Tibial nerve (tissue), 4 donors: Measurements from ENCODE around the gene SLC29A3. TPM values are rescaled to one million over a fixed set of nuclear protein-coding genes. Genes with fewer than 3 reads are reported as not detected.

ENCODE experiments used
- DNase-seq, 2 donors: peaks; one replicate each; pipeline ENCODE4 v3.0.0-alpha.2; 2019; ENCODE audit warnings: low spot score in 2 of 2
- H3K27ac ChIP-seq, 4 donors: fragments of 200-600 bp; sonication (generic) in 3 of 4; one replicate each; pipeline ENCODE4 v1.5.1; 2017 to 2019; ENCODE audit warnings: mild to moderate bottlenecking in 1 of 4
- H3K27me3 ChIP-seq, 2 donors: fragments of 200-600 bp; sonication (generic) in 1 of 2; one replicate each; pipeline versions ENCODE4 v1.5.1 to v1.6.0; 2017 to 2019
- H3K36me3 ChIP-seq, 3 donors: fragments of 200-600 bp; sonication (generic); one replicate each; pipeline ENCODE4 v1.5.1; 2018 to 2019
- H3K4me1 ChIP-seq, 4 donors: fragments of 200-600 bp; sonication (generic) in 3 of 4; one replicate each; pipeline ENCODE4 v1.5.1; 2017 to 2019
- H3K4me3 ChIP-seq, 4 donors: fragments of 200-600 bp; sonication (generic) in 3 of 4; one replicate each; pipeline ENCODE4 v1.5.1; 2017 to 2019; ENCODE audit warnings: mild to moderate bottlenecking in 1 of 4, moderate library complexity in 1 of 4
- H3K9me3 ChIP-seq, 4 donors: fragments of 200-600 bp; sonication (generic) in 3 of 4; one replicate each; pipeline ENCODE4 v1.5.1; 2017 to 2019
- CTCF ChIP-seq, 5 experiments: fragments of 200-600 bp in 3 of 5; fragments of 450-650 bp in 2 of 5; sonication (generic) in 3 of 5; IDR thresholded peaks; one replicate each; pipeline ENCODE4 v1.5.1; 2016 to 2019; ENCODE audit warnings: antibody characterized with exemption in 5 of 5, mild to moderate bottlenecking in 3 of 5, moderate library complexity in 2 of 5
- EP300 ChIP-seq, 2 donors: sonication (generic); formaldehyde crosslinking; IDR thresholded peaks; one replicate each; pipeline ENCODE4 v1.6.1; 2017; ENCODE audit warnings: antibody characterized with exemption in 2 of 2, mild to moderate bottlenecking in 1 of 2
- POLR2A ChIP-seq, 2 donors: fragments of 450-650 bp; IDR thresholded peaks; one replicate each; pipeline ENCODE4 v1.6.1; 2017; ENCODE audit warnings: antibody characterized with exemption in 2 of 2, mild to moderate bottlenecking in 2 of 2, moderate library complexity in 2 of 2
- WGBS, 2 donors: methylation state at CpG; one replicate each; pipeline ENCODE4 v1.1.5; 2018; 5-methylcytosine and 5-hydroxymethylcytosine counted together
- total RNA-seq, 4 donors: library from RNA; depleted of rRNA; stranded (reverse); fragments of >200 nt; gene quantifications; one replicate each; pipeline ENCODE4 v1.1.0, GENCODE V29; 2016

SLC29A3 gene
- total RNA-seq, 4 donors from 2014 or later = 6.5 to 10.1 (median 7.4) TPM

DNA sequence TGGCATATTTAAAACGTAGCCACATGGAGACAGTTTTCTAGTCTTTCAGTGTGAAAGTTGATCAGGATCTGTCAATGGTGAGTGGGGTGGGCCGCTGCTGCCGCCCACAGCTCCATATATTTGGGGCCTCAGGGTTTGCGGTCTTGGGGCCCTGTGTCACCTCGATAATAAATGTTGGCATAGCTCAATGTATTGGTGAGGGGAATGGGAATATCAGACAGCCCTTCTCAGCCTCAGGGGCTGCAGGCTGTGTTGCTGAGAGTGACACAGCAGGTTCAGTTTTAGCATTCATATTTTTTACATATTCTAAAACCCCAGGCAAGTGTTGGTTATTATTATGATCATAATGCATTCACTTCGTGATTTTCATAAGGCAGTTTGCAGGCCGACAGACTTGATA is 82.9 kb downstream of the SLC29A3 start:
- no peaks in the 10 kb centered on the region for H3K36me3 ChIP-seq
- 89 to 95% methylated on average over 7 of the region's 7 CpGs for WGBS, 2 donors
- H3K27me3 ChIP-seq = peaks cover 0 to 29% of the 10 kb centered on the region in 2 donors
- peaks cover 0 to 21% (median 13%) of the 10 kb centered on the region in 4 donors for H3K4me1 ChIP-seq
- no peak overlapping the region for H3K4me3 ChIP-seq
- DNase-seq = no peak
- no peak for TF ChIP-seq POLR2A (IDR thresholded peaks at IDR 0.05)
- TF ChIP-seq CTCF (IDR thresholded peaks at IDR 0.05) = no peak
- no peak for TF ChIP-seq EP300 (IDR thresholded peaks at IDR 0.05)
- no peaks in the 10 kb centered on the region for H3K9me3 ChIP-seq
- H3K27ac ChIP-seq = no peak overlapping the region

GRCh38 chr10:71404503-71405295 is 85.6 kb downstream of the SLC29A3 start:
- 50 to 62% methylated on average over 13 of the region's 13 CpGs for WGBS, 2 donors
- Histone ChIP-seq H3K27me3 (peaks cover 0 to 16% of the 10 kb centered on the region in 2 donors), H3K4me3 (no peak overlapping the region), H3K27ac (no peak overlapping the region), H3K4me1 (no peaks in the 10 kb centered on the region), H3K9me3 (no peaks in the 10 kb centered on the region), H3K36me3 (no peaks in the 10 kb centered on the region)
- TF ChIP-seq EP300 (IDR thresholded peaks at IDR 0.05) = no peak
- no peak for TF ChIP-seq POLR2A (IDR thresholded peaks at IDR 0.05)
- no peak for TF ChIP-seq CTCF (IDR thresholded peaks at IDR 0.05)
- no peak for DNase-seq

- Histone ChIP-seq H3K4me3 (no peak overlapping the region), H3K4me1 (no peaks in the 10 kb centered on the region), H3K9me3 (peaks cover 0 to 16% (median 0%) of the 10 kb centered on the region in 4 donors), H3K27me3 (peaks cover 0 to 4% of the 10 kb centered on the region in 2 donors), H3K36me3 (no peaks in the 10 kb centered on the region), H3K27ac (no peak overlapping the region)
- DNase-seq = no peak
- 92 to 94% methylated on average over 3 of the region's 3 CpGs for WGBS, 2 donors
- TF ChIP-seq EP300 (IDR thresholded peaks at IDR 0.05) (no peak), POLR2A (IDR thresholded peaks at IDR 0.05) (no peak), CTCF (IDR thresholded peaks at IDR 0.05) (no peak)
Observed at GRCh38 chr10:71406878-71407277, 87.8 kb downstream of the SLC29A3 start.

DNA sequence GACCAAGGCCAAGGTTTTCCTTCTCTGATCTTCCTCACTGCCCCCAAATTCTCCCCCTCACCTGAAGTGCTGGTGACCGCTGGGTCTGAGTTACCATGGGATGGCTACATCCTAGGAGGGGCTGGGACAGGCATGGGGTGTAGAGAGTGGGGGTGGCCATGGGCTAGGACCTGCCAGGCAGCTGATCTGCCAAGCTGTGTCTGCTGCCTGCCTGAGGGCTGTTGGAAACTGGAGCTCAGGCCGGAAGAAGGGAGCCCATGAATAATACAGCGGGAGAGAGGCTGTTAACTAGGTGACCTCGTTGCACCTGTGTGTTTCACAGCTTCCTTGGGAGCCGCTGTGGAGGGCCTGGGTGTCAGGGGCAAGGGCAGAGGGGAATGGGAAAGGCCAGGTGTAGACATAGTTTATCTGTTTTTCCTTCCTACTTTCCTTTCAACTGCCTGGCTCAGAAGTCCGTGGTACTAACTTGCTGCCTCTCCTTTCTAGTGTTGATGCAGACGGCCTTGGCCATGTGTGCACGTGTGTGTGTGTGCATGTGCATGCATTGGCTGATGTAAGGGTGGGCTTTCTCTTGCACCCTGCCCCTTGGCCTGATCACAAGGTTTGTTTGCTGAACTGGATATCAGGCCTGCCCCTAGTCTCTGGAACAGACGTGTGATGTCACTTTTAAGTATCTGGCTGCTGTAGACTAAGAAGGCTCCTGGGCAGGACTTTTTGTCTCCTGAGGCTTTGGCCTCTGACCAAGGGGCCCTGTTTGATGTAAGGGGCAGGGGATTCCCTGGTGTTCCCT is 89.6 kb downstream of the SLC29A3 start:
- no peak for DNase-seq
- H3K27me3 ChIP-seq = no peaks in the 10 kb centered on the region
- H3K27ac ChIP-seq = no peak overlapping the region
- no peaks in the 10 kb centered on the region for H3K4me1 ChIP-seq
- peaks cover 0 to 24% (median 0%) of the 10 kb centered on the region in 4 donors for H3K9me3 ChIP-seq
- H3K36me3 ChIP-seq = no peaks in the 10 kb centered on the region
- 69 to 73% methylated on average over 9 of the region's 9 CpGs for WGBS, 2 donors
- TF ChIP-seq EP300 (IDR thresholded peaks at IDR 0.05) (no peak), CTCF (IDR thresholded peaks at IDR 0.05) (no peak), POLR2A (IDR thresholded peaks at IDR 0.05) (no peak)
- H3K4me3 ChIP-seq = no peak overlapping the region
